GM19452 (cell line): Measurements from ENCODE around the gene AASDH.
"Not testable (repeated sequence)": the region's sequence is repeated elsewhere in the genome, so short reads cannot be mapped to it uniquely, and the experiment has no call there.

Experiments
- ATAC-seq: cut with Tn5 transposase; IDR thresholded peaks from one replicate; pipeline ENCODE4 v1.9.1; 2021; ENCODE audit not compliant: unreplicated experiment

AASDH gene

GRCh38 chr4:56391270-56391669 is 4.0 kb upstream of the AASDH start:
- no peak for ATAC-seq

- ATAC-seq: no peak
These were observed 2.3 kb upstream of the AASDH start for GRCh38 chr4:56389558-56389957.

GRCh38 chr4:56388306-56388705 is 1.0 kb upstream of the AASDH start:
- ATAC-seq: no peak

GRCh38 chr4:56386091-56386490 is 1.2 kb downstream of the AASDH start:
- no peak for ATAC-seq

- no peak for ATAC-seq
These were observed 11.8 kb downstream of the AASDH start for GRCh38 chr4:56375458-56375857.

- ATAC-seq: no peak
These were observed 12.3 kb downstream of the AASDH start for GRCh38 chr4:56374956-56375355.

- no peak for ATAC-seq
These were observed 14.5 kb downstream of the AASDH start for GRCh38 chr4:56372774-56373173.

GRCh38 chr4:56371426-56372220 is 15.7 kb downstream of the AASDH start:
- no peak for ATAC-seq

GRCh38 chr4:56370377-56370776 is 16.9 kb downstream of the AASDH start:
- ATAC-seq: no peak

- not testable (repeated sequence) for ATAC-seq
These were observed 24.3 kb downstream of the AASDH start for GRCh38 chr4:56362981-56363380.

GRCh38 chr4:56360071-56360470 is 27.2 kb downstream of the AASDH start:
- no peak for ATAC-seq

GRCh38 chr4:56356650-56357049 is 30.6 kb downstream of the AASDH start:
- no peak for ATAC-seq

GRCh38 chr4:56348576-56348975 is 38.7 kb downstream of the AASDH start:
- no peak for ATAC-seq

- ATAC-seq: no peak
These were observed 41.8 kb downstream of the AASDH start for GRCh38 chr4:56345458-56345857.

GRCh38 chr4:56342746-56343145 is 44.5 kb downstream of the AASDH start:
- ATAC-seq: no peak

- no peak for ATAC-seq
These were observed 56.6 kb downstream of the AASDH start for GRCh38 chr4:56330691-56331090.

GRCh38 chr4:56326363-56326762 is 60.9 kb downstream of the AASDH start:
- no peak for ATAC-seq

- no peak for ATAC-seq
These were observed 63.2 kb downstream of the AASDH start for GRCh38 chr4:56324011-56324610.

GRCh38 chr4:56323327-56323726 is 64.0 kb downstream of the AASDH start:
- ATAC-seq: no peak

GRCh38 chr4:56321251-56321650 is 66.0 kb downstream of the AASDH start:
- ATAC-seq: no peak

GRCh38 chr4:56320293-56320692 is 67.0 kb downstream of the AASDH start:
- no peak for ATAC-seq

GRCh38 chr4:56318555-56318954 is 68.7 kb downstream of the AASDH start:
- ATAC-seq: no peak

- ATAC-seq: no peak
These were observed 69.5 kb downstream of the AASDH start for GRCh38 chr4:56317749-56318148.
